ENCODE data around the gene TCF23. TPM values are rescaled to one million over a fixed set of nuclear protein-coding genes. Genes with fewer than 3 reads are reported as not detected.
"Not testable (repeated sequence)": the region's sequence is repeated elsewhere in the genome, so short reads cannot be mapped to it uniquely, and the experiment has no call there.

Gene TCF23
- total RNA-seq, 1 donor from 2014 or later = not detected

DNA sequence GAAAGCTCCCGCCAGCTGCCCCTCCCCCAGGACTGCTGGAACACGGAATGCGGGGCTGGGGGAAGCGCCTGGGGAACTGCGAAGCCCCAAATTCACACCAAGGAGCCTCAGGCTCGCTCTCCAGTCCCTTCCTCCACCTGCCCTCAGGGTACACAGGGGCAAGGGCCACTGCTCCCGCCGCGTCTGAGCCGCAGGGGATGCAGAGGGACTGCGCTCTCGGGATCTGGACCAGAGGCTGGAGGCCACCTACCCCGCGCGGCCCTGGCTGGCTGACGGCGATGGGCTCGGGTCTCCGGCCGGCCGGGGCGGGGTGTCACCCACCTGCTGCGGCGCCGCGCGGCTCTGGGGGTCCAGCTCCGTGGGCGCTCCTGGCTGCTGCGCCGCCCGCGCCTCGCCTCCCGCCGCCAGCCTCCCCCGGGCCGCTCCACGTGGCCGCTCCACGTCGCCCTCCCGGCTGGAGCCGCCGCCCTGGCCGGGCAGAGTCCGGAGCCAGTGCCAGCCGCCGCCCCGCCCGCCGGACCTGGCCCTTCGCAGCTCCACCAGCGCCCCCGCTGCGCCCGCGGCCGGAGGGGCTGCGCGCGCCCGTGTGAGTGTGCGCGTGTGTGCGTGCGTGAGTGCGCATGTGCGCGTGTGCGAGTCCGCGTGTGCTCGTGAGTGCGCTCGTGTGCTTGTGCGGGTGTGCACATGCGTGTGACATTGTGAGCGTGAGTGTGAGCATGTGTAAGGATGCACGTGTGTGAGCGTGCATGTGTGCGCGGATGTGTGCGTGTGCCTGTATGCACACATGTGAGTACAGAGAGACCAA, 30.1 kb upstream of the TCF23 start, which contains the start of gene CGREF1:
CGREF1 (minus strand) TSS at position 604 of the 805 bp plus-strand sequence. CDS start 14,762 bp downstream, outside the sequence.
- Mint-ChIP-seq H3K4me3 (ENCODE audit: unreplicated experiment) (peak within 1 kb of the TSS; percentile 86), H3K36me3 (ENCODE audit: unreplicated experiment) (no peaks in the 10 kb centered on the region), H3K27ac (ENCODE audit: unreplicated experiment) (no peak within 1 kb of the TSS), H3K27me3 (ENCODE audit: unreplicated experiment) (peaks cover 23% of the 10 kb centered on the region), H3K9me3 (ENCODE audit: unreplicated experiment) (peaks cover 6% of the 10 kb centered on the region), H3K4me1 (ENCODE audit: low read depth, unreplicated experiment) (peaks cover 1% of the 10 kb centered on the region)
- TF ChIP-seq, protein P1, sequence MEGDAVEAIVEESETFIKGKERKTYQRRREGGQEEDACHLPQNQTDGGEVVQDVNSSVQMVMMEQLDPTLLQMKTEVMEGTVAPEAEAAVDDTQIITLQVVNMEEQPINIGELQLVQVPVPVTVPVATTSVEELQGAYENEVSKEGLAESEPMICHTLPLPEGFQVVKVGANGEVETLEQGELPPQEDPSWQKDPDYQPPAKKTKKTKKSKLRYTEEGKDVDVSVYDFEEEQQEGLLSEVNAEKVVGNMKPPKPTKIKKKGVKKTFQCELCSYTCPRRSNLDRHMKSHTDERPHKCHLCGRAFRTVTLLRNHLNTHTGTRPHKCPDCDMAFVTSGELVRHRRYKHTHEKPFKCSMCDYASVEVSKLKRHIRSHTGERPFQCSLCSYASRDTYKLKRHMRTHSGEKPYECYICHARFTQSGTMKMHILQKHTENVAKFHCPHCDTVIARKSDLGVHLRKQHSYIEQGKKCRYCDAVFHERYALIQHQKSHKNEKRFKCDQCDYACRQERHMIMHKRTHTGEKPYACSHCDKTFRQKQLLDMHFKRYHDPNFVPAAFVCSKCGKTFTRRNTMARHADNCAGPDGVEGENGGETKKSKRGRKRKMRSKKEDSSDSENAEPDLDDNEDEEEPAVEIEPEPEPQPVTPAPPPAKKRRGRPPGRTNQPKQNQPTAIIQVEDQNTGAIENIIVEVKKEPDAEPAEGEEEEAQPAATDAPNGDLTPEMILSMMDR (IDR thresholded peaks at IDR 0.05; ENCODE audit: partially characterized antibody, unreplicated experiment) = no peak
- peak; percentile 46 for DNase-seq

DNA sequence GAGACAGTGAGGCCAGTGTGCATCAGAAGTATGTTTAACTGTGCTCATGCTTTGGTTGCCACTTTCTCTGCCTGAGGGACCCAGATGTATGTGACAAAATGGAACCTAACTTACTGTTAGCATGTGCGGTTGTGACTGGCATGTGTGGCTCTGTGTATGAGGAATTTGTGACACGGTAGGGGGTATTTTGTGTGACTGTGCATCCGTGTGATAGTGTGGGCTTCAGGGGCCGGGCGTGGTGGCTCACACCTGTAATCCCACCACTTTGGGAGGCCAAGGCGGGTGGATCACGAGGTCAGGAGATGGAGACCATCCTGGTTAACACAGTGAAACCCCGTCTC, 29.5 kb upstream of the TCF23 start:
- H3K27me3 Mint-ChIP-seq (ENCODE audit: unreplicated experiment) = peaks cover 23% of the 10 kb centered on the region
- not testable (repeated sequence) for H3K27ac Mint-ChIP-seq (ENCODE audit: unreplicated experiment); H3K36me3 Mint-ChIP-seq (ENCODE audit: unreplicated experiment); H3K9me3 Mint-ChIP-seq (ENCODE audit: unreplicated experiment); DNase-seq; H3K4me1 Mint-ChIP-seq (ENCODE audit: low read depth, unreplicated experiment)
- peak overlapping the region; percentile 86 for H3K4me3 Mint-ChIP-seq (ENCODE audit: unreplicated experiment)

DNA sequence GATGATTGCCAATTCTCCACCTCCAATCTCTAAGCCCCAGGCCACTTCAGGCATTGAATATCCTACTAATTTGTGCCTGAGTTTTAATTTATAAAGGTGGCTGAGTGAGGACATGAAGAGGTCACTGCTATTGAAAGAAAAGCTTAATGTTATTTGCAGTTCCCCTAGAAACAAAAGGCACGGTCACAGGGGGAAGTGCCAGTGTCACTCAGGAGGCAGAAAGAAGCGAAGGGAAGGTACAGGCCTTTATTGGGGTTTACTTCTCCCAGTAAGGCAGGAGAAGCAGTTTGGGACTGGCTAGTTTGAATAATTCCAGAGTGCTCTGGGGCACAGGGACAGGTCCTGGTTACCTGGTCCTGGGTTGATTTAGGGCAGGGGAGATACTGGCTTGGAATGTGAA, 26.9 kb upstream of the TCF23 start:
- H3K9me3 Mint-ChIP-seq (ENCODE audit: unreplicated experiment) = peaks cover 6% of the 10 kb centered on the region
- no peak overlapping the region for H3K4me3 Mint-ChIP-seq (ENCODE audit: unreplicated experiment)
- TF ChIP-seq, protein P1 (IDR thresholded peaks at IDR 0.05; ENCODE audit: partially characterized antibody, unreplicated experiment) = no peak

DNA sequence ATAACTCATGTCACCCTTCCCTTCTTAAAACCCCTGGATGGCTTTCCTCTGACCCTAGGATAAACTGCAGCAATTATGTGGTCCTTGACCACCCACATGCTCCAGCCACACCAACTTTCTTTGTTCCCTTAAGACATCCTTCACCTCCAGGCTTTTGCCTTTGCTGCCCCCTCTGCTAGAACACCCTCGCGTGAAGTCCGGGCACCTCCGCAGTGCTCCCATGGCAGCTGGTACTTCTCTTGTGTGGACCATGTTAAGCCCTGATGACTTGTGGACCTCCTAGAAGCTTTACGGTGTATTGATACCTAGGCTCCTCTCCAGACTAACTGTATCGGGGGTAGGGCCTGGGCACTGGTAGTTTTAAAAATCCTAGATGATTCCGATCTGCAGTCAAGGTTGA, 26.0 kb upstream of the TCF23 start:
- TF ChIP-seq, protein P1 (IDR thresholded peaks at IDR 0.05; ENCODE audit: partially characterized antibody, unreplicated experiment) = no peak
- no peak overlapping the region for H3K27ac Mint-ChIP-seq (ENCODE audit: unreplicated experiment)
- H3K4me3 Mint-ChIP-seq (ENCODE audit: unreplicated experiment) = peak overlapping the region; percentile 94
- peaks cover 19% of the 10 kb centered on the region for H3K27me3 Mint-ChIP-seq (ENCODE audit: unreplicated experiment)
- no peak for DNase-seq
- peaks cover 3% of the 10 kb centered on the region for H3K4me1 Mint-ChIP-seq (ENCODE audit: low read depth, unreplicated experiment)
- H3K9me3 Mint-ChIP-seq (ENCODE audit: unreplicated experiment) = peaks cover 6% of the 10 kb centered on the region
- no peaks in the 10 kb centered on the region for H3K36me3 Mint-ChIP-seq (ENCODE audit: unreplicated experiment)

More for the DNA sequence above, 26.9 kb upstream of the TCF23 start:
- Mint-ChIP-seq H3K27ac (ENCODE audit: unreplicated experiment) (no peak overlapping the region), H3K36me3 (ENCODE audit: unreplicated experiment) (no peaks in the 10 kb centered on the region), H3K27me3 (ENCODE audit: unreplicated experiment) (peaks cover 21% of the 10 kb centered on the region), H3K4me1 (ENCODE audit: low read depth, unreplicated experiment) (peaks cover 3% of the 10 kb centered on the region)
- DNase-seq = no peak

DNA sequence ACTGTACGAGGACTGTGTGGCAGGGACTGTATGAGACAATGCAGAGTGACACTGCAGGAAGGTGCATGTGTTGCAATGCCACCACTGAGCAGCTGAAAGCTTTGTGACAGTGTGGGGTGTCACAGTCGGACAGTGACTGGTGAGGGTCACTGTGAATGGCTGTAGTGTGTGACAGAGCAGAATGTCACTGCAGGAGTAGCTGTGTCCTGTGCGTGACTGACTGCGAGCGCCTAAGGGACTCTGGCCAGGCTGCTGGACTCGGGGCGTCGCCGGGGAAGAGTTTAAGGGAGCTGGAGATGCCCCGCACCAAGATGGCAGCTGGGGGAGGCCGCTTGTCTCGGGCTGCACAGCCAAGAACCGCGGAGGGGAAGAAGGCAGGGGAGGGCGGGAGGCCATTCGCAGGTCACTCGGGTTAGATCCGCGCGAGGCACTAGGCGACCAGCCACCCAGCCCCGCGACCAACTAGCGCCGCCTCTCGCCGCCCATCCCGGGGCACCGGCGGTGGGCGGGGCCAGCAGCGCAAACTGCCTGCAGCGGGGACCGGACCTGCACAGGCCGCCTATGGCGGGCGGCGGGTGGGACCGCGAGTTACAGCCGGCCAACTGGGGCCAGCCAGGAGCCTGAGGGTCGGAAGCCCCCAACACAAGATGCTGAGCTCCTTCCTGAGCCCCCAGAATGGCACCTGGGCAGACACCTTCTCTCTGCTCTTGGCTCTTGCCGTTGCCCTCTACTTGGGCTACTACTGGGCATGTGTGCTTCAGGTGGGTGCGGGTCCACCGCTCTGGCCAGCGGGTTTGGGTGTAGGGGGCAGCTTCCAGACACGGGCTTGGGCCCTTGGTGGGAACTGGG, 25.3 kb upstream of the TCF23 start, which contains the start of gene ABHD1:
ABHD1 (plus strand) TSS at position 514 of the 849 bp plus-strand sequence; CDS start at position 648, 134 bp downstream.
- Mint-ChIP-seq H3K9me3 (ENCODE audit: unreplicated experiment) (peaks cover 6% of the 10 kb centered on the region), H3K27ac (ENCODE audit: unreplicated experiment) (peak within 1 kb of the TSS; percentile 12), H3K4me3 (ENCODE audit: unreplicated experiment) (peak within 1 kb of the TSS; percentile 94), H3K27me3 (ENCODE audit: unreplicated experiment) (peaks cover 15% of the 10 kb centered on the region), H3K36me3 (ENCODE audit: unreplicated experiment) (no peaks in the 10 kb centered on the region), H3K4me1 (ENCODE audit: low read depth, unreplicated experiment) (peaks cover 3% of the 10 kb centered on the region)
- DNase-seq = peak; percentile 71
- TF ChIP-seq, protein P1 (IDR thresholded peaks at IDR 0.05; ENCODE audit: partially characterized antibody, unreplicated experiment) = no peak
